GM12878 (cell line): Measurements from ENCODE around the gene GLRA1. TPM values are rescaled to one million over a fixed set of nuclear protein-coding genes. Genes with fewer than 3 reads are reported as not detected.
"Not testable (repeated sequence)": the region's sequence is repeated elsewhere in the genome, so short reads cannot be mapped to it uniquely, and the experiment has no call there.

Experiments used
- ATAC-seq: fragments of 200-7000 bp; cut with Tn5 transposase; 3 replicates; pipeline ENCODE4 v1.9.1; 2020; ENCODE audit warnings: mild to moderate bottlenecking, moderate library complexity
- BruUV-seq: library from RNA; stranded (reverse); fragments of 400-500 nt; replicated peaks from 2 replicates; lab custom pipeline; 2021; lab: Mats Ljungman, UMichigan
- CTCF ChIA-PET: fragments of 300-600 bp; sonication (Branson Sonifier 250); formaldehyde crosslinking; extraction: SDS; loops from one replicate; lab custom pipeline; 2021; ENCODE audit warnings: inconsistent platforms; lab: Yijun Ruan, JAX
- POLR2A ChIA-PET: fragments of 350-600 bp; formaldehyde crosslinking; extraction: SDS; loops from one replicate; lab custom pipeline; 2021; ENCODE audit warnings: inconsistent platforms; lab: Charles Lee
- RAD21 ChIA-PET: fragments of 300-600 bp; sonication (Branson Sonifier 250); formaldehyde crosslinking; loops from one replicate; lab custom pipeline; 2023; ENCODE audit warnings: antibody characterized with exemption; ENCODE audit not compliant: unreplicated experiment; lab: Charles Lee
- SMC1A ChIA-PET: fragments of 300-600 bp; sonication (Branson Sonifier 250); formaldehyde crosslinking; loops from one replicate; lab custom pipeline; 2023; ENCODE audit not compliant: unreplicated experiment, uncharacterized antibody; lab: Charles Lee
- DNase-seq: peaks from one replicate; pipeline ENCODE4 v3.0.0-alpha.2; 2011; ENCODE audit warnings: low read depth, low spot score
- FAIRE-seq: peaks from 3 replicates; lab custom pipeline; 2011; peaks lifted over from hg19 to GRCh38; lab: Jason Lieb, UNC
- H2AFZ ChIP-seq: 2 replicates; pipeline ENCODE4 v1.6.0; 2011; ENCODE audit warnings: low read depth, low read length, control low read depth; ENCODE audit not compliant: control insufficient read depth
- H3K27ac ChIP-seq: 2 replicates; pipeline ENCODE4 v1.5.1; 2011; ENCODE audit warnings: control low read depth; ENCODE audit not compliant: control insufficient read depth, insufficient read depth
- H3K27me3 ChIP-seq, 2 experiments: replicated peaks in 1 of 2; 2 replicates each; pipeline versions ENCODE4 v1.6.0 to v1.6.1; 2011; ENCODE audit warnings: low read length in 1 of 2; ENCODE audit not compliant: control insufficient read depth in 2 of 2, insufficient read depth in 2 of 2
- H3K36me3 ChIP-seq, 2 experiments: 2 replicates each; pipeline ENCODE4 v1.5.1; 2011; ENCODE audit warnings: low read length in 1 of 2; ENCODE audit not compliant: control insufficient read depth in 2 of 2, insufficient read depth in 2 of 2
- H3K4me1 ChIP-seq: 2 replicates; pipeline ENCODE4 v1.6.1; 2011; ENCODE audit warnings: mild to moderate bottlenecking, low read length, moderate library complexity, mixed read lengths; ENCODE audit not compliant: control insufficient read depth, insufficient read depth
- H3K4me2 ChIP-seq: 2 replicates; pipeline ENCODE4 v1.6.0; 2011; ENCODE audit warnings: control low read depth; ENCODE audit not compliant: control insufficient read depth, insufficient read depth
- H3K4me3 ChIP-seq: fragments of 200-600 bp; sonication (generic); 2 replicates; pipeline ENCODE4 v1.5.1; 2016
- H3K79me2 ChIP-seq: 2 replicates; pipeline ENCODE4 v1.6.0; 2011; ENCODE audit warnings: low read length; ENCODE audit not compliant: control insufficient read depth, insufficient read depth
- H3K9ac ChIP-seq: 2 replicates; pipeline ENCODE4 v1.8.0; 2011; ENCODE audit warnings: low read length, control low read depth, mixed read lengths; ENCODE audit not compliant: control insufficient read depth, insufficient read depth
- H3K9me3 ChIP-seq: replicated peaks from 3 replicates; pipeline ENCODE4 v1.5.1; 2011; ENCODE audit warnings: mild to moderate bottlenecking, low read length; ENCODE audit not compliant: control insufficient read depth, insufficient read depth
- H4K20me1 ChIP-seq: 2 replicates; pipeline ENCODE4 v1.6.0; 2011; ENCODE audit not compliant: control insufficient read depth, insufficient read depth
- IRF4 ChIP-seq: IDR thresholded peaks from 2 replicates; pipeline ENCODE4 v1.6.1; 2011; ENCODE audit warnings: low read depth, low read length
- NR2C2 ChIP-seq: IDR thresholded peaks from 2 replicates; pipeline ENCODE4 v1.6.1; 2011; ENCODE audit warnings: borderline replicate concordance, low read depth; ENCODE audit not compliant: control insufficient read depth, insufficient read length
- ZNF687 ChIP-seq: fragments of 450-650 bp; IDR thresholded peaks from 2 replicates; pipeline ENCODE4 v1.6.1; 2017; ENCODE audit warnings: mild to moderate bottlenecking, moderate library complexity
- WGBS: methylation state at CpG from one replicate; pipeline ENCODE4 v1.1.6; 2016; ENCODE audit warnings: low lambda C conversion rate; ENCODE audit not compliant: insufficient replicate concordance, insufficient coverage; ENCODE audit errors: missing lambda C conversion rate; 5-methylcytosine and 5-hydroxymethylcytosine counted together
- in situ Hi-C: fragments of 300-500 bp; cut with MboI; formaldehyde crosslinking; loops from 9 replicates; pipeline ENCODE4 v1.14.3; 2018; ENCODE audit warnings: mixed read lengths
- intact Hi-C: fragments of 100-400 bp; cut with micrococcal nuclease; formaldehyde crosslinking; loops from one replicate; pipeline ENCODE4 v1.14.2; 2022; ENCODE audit not compliant: unreplicated experiment
- polyA plus RNA-seq, 11 experiments: library from polyadenylated mRNA; depleted of rRNA in 4 of 11; unstranded in 6 of 11; stranded (reverse) in 5 of 11; fragments of >200 nt; fragmentation: Nextera tagmentation in 4 of 11; fragmentation: Illumina TruSeq in 1 of 11; extraction: Ambion mirVana in 4 of 11; extraction: Trizol in 1 of 11; gene quantifications; 1 replicate in 1 of 11; 2 replicates in 10 of 11; pipeline versions ENCODE4 v1.2.1 to v1.2.3, GENCODE V29; 2011 to 2016; ENCODE audit warnings: inconsistent platforms in 2 of 11, missing spikeins in 2 of 11, low read depth in 1 of 11
- total RNA-seq, 4 experiments: library from RNA; depleted of rRNA in 3 of 4; stranded (reverse); fragments of >200 nt in 3 of 4; fragmentation: Illumina TruSeq in 1 of 4; extraction: Trizol in 1 of 4; gene quantifications; 2 replicates each; pipeline versions ENCODE4 v1.2.1 to v1.2.3, GENCODE V29; 2013 to 2021

Gene GLRA1
- total and polyA plus RNA-seq, 10 of the 15 experiments (the other 5 are each of a cell fraction or from before 2014, with no cell fraction given): not detected

- TF ChIP-seq ZNF687 (no peak), IRF4 (no peak), NR2C2 (no peak)
These were observed 77.9 kb downstream of the GLRA1 start (continued) for GRCh38 chr5:151846765-151847164.

- intact Hi-C loops, H3K9ac ChIP-seq, H3K27me3 ChIP-seq, H2AFZ ChIP-seq, RAD21 ChIA-PET, H3K4me3 ChIP-seq, FAIRE-seq, POLR2A ChIA-PET, H3K79me2 ChIP-seq, H4K20me1 ChIP-seq, DNase-seq, H3K27ac ChIP-seq, ATAC-seq, H3K9me3 ChIP-seq, BruUV-seq, H3K36me3 ChIP-seq, in situ Hi-C loops, H3K4me2 ChIP-seq, H3K4me1 ChIP-seq, CTCF ChIA-PET: not testable (repeated sequence)
- 88% methylated on average over 4 of the region's 4 CpGs for WGBS
- SMC1A ChIA-PET: interaction anchor here (0.9 kb wide), 1 partner anchor 8 kb away, joined by 3 read pairs; no protein-coding TSS in a partner anchor
These were observed 91.8 kb downstream of the GLRA1 start for GRCh38 chr5:151832843-151833242.
